Kidney (tissue), 14 donors: Measurements from ENCODE around the gene TNFRSF11A. TPM values are rescaled to one million over a fixed set of nuclear protein-coding genes. Genes with fewer than 3 reads are reported as not detected.

ENCODE experiments used
- DNase-seq, 5 donors: peaks; one replicate each; pipeline ENCODE4 v3.0.0-alpha.2; 2013 to 2020
- FAIRE-seq: peaks from 2 replicates; lab custom pipeline; 2012; peaks lifted over from hg19 to GRCh38; lab: Jason Lieb, UNC
- H3K27ac ChIP-seq, 2 donors: one replicate each; pipeline ENCODE4 v1.7.0; 2013; ENCODE audit warnings: low read depth in 2 of 2, low read length in 2 of 2, inconsistent platforms in 1 of 2
- H3K27me3 ChIP-seq: one replicate; pipeline ENCODE4 v1.7.1; 2013; ENCODE audit warnings: low read length, inconsistent platforms; ENCODE audit not compliant: control insufficient read depth, insufficient read depth
- H3K36me3 ChIP-seq, 3 donors: one replicate each; pipeline versions ENCODE4 v1.7.0 to v1.7.1; 2013; ENCODE audit warnings: low read length in 3 of 3, control low read depth in 1 of 3, inconsistent platforms in 1 of 3; ENCODE audit not compliant: insufficient read depth in 3 of 3, control insufficient read depth in 2 of 3
- H3K4me1 ChIP-seq, 3 donors: one replicate each; pipeline versions ENCODE4 v1.7.0 to v1.7.1; 2013; ENCODE audit warnings: low read length in 3 of 3, inconsistent platforms in 1 of 3, low read depth in 1 of 3; ENCODE audit not compliant: control insufficient read depth in 2 of 3, insufficient read depth in 2 of 3
- H3K4me3 ChIP-seq, 3 donors: one replicate each; pipeline versions ENCODE4 v1.7.0 to v1.8.1; 2013; ENCODE audit warnings: low read length in 3 of 3, control low read depth in 1 of 3, inconsistent platforms in 1 of 3
- H3K9ac ChIP-seq, 3 donors: one replicate each; pipeline versions ENCODE4 v1.7.0 to v1.7.1; 2013; ENCODE audit warnings: low read length in 3 of 3, control low read depth in 1 of 3, inconsistent platforms in 1 of 3
- H3K9me3 ChIP-seq, 3 donors: one replicate each; pipeline versions ENCODE4 v1.7.0 to v1.7.1; 2013; ENCODE audit warnings: low read length in 3 of 3, control low read depth in 1 of 3, inconsistent platforms in 1 of 3; ENCODE audit not compliant: control insufficient read depth in 2 of 3, insufficient read depth in 1 of 3
- CTCF ChIP-seq: IDR thresholded peaks from 3 replicates; pipeline ENCODE4 v1.5.1; 2012; ENCODE audit warnings: mild to moderate bottlenecking, moderate library complexity, borderline replicate concordance; ENCODE audit not compliant: insufficient read depth; ENCODE audit errors: extremely low read depth
- intact Hi-C: fragments of 100-400 bp; cut with DNase I; formaldehyde crosslinking; loops from one replicate; pipeline ENCODE4 v1.11.1; 2022
- polyA plus RNA-seq: library from polyadenylated mRNA; stranded (reverse); fragments of 350-450 nt; fragmentation: Illumina TruSeq; extraction: RNeasy Lipid Tissue Mini Kit (QIAGEN cat#74804); gene quantifications from one replicate; pipeline ENCODE4 v1.2.3, GENCODE V29; 2014; ENCODE audit warnings: low read depth, low replicate concordance; ENCODE audit not compliant: insufficient read depth
- total RNA-seq: library from RNA; stranded (reverse); fragmentation: NEBNext Ultra II Directional; extraction: Animal tissue kit (Norgen Biotek cat#: 25700); gene quantifications from one replicate; pipeline ENCODE4 v1.2.1, GENCODE V29; 2021
- donor health status: control.
- donor health status: control.
- donor health status: control.
- donor health status: control.
- donor health status: control.
- donor health status: DM: yes; HTN: yes; CAD: no.
- donor health status: Normal renal cell carcinoma (clear cell type).

The TNFRSF11A gene
- total and polyA plus RNA-seq, 2 donors from 2014 or later, result 0.39 to 5.4 TPM

GRCh38 chr18:62341473-62341872, 16.4 kb downstream of the TNFRSF11A start:
- no peak for FAIRE-seq
- no peaks in the 10 kb centered on the region for H3K4me1 ChIP-seq
- intact Hi-C loops, result no loop called here
- H3K9ac ChIP-seq, result no peak overlapping the region
- no peak for DNase-seq
- no peaks in the 10 kb centered on the region for H3K36me3 ChIP-seq
- TF ChIP-seq CTCF, result no peak
- H3K27ac ChIP-seq, result no peak overlapping the region
- no peaks in the 10 kb centered on the region for H3K9me3 ChIP-seq
- no peak overlapping the region for H3K4me3 ChIP-seq
- H3K27me3 ChIP-seq, result no peaks in the 10 kb centered on the region

GRCh38 chr18:62342884-62343283, 17.8 kb downstream of the TNFRSF11A start:
- Histone ChIP-seq H3K4me1 (no peaks in the 10 kb centered on the region), H3K4me3 (no peak overlapping the region), H3K27ac (no peak overlapping the region), H3K9ac (no peak overlapping the region), H3K27me3 (no peaks in the 10 kb centered on the region), H3K9me3 (no peaks in the 10 kb centered on the region), H3K36me3 (no peaks in the 10 kb centered on the region)
- DNase-seq, result no peak
- intact Hi-C loops, result no loop called here
- no peak for FAIRE-seq
- no peak for TF ChIP-seq CTCF

- no peaks in the 10 kb centered on the region for H3K36me3 ChIP-seq
- H3K27me3 ChIP-seq, result no peaks in the 10 kb centered on the region
- intact Hi-C loops, result no loop called here
- no peaks in the 10 kb centered on the region for H3K9me3 ChIP-seq
- FAIRE-seq (no peak), DNase-seq (no peak)
- no peaks in the 10 kb centered on the region for H3K4me1 ChIP-seq
- no peak overlapping the region for H3K4me3 ChIP-seq
- TF ChIP-seq CTCF, result no peak
- H3K9ac ChIP-seq, result no peak overlapping the region
- no peak overlapping the region for H3K27ac ChIP-seq
Observed at GRCh38 chr18:62343316-62343715, 18.2 kb downstream of the TNFRSF11A start.

- Histone ChIP-seq H3K36me3 (no peaks in the 10 kb centered on the region), H3K9ac (no peak overlapping the region), H3K4me1 (no peaks in the 10 kb centered on the region), H3K9me3 (no peaks in the 10 kb centered on the region), H3K4me3 (no peak overlapping the region), H3K27ac (no peak overlapping the region), H3K27me3 (no peaks in the 10 kb centered on the region)
- no peak for TF ChIP-seq CTCF
- no peak for FAIRE-seq
- intact Hi-C loops, result no loop called here
- DNase-seq, result no peak
Observed at GRCh38 chr18:62345909-62346308, 20.8 kb downstream of the TNFRSF11A start.
